ENCODE data around the gene ALPK3. TPM values are rescaled to one million over a fixed set of nuclear protein-coding genes. Genes with fewer than 3 reads are reported as not detected.

ALPK3 gene
- total and polyA plus RNA-seq, 8 donors: 0.58 to 17.9 (median 3.5) TPM

GRCh38 chr15:84819791-84820190 lies 2.6 kb downstream of the ALPK3 start:
- WGBS, 5 donors: 86 to 100% (median 95%) methylated on average over 2 of the region's 2 CpGs
- H3K9me3 ChIP-seq: no peaks in the 10 kb centered on the region
- peaks cover 40 to 80% (median 58%) of the 10 kb centered on the region in 4 donors for H3K4me1 ChIP-seq
- H3K27me3 ChIP-seq: peaks cover 0 to 3% (median 0%) of the 10 kb centered on the region in 3 donors
- no peak for DNase-seq
- intact Hi-C loops (cut with DNase I; ENCODE audit: low total_unique reads): loop anchor here (10.0 kb wide), 1 partner anchor 115 kb away; no protein-coding TSS in a partner anchor
- TF ChIP-seq CTCF (IDR thresholded peaks at IDR 0.05): no peak
- TF ChIP-seq POLR2AphosphoS5 (IDR thresholded peaks at IDR 0.05): no peak
- no peak for TF ChIP-seq EP300 (IDR thresholded peaks at IDR 0.05)
- TF ChIP-seq POLR2A (IDR thresholded peaks at IDR 0.05): no peak
- peak overlapping the region in 4 of 5 donors; percentile 72 to 93 (median 80) for H3K27ac ChIP-seq
- no peaks in the 10 kb centered on the region for H3K36me3 ChIP-seq
- H3K4me3 ChIP-seq: no peak overlapping the region

DNA sequence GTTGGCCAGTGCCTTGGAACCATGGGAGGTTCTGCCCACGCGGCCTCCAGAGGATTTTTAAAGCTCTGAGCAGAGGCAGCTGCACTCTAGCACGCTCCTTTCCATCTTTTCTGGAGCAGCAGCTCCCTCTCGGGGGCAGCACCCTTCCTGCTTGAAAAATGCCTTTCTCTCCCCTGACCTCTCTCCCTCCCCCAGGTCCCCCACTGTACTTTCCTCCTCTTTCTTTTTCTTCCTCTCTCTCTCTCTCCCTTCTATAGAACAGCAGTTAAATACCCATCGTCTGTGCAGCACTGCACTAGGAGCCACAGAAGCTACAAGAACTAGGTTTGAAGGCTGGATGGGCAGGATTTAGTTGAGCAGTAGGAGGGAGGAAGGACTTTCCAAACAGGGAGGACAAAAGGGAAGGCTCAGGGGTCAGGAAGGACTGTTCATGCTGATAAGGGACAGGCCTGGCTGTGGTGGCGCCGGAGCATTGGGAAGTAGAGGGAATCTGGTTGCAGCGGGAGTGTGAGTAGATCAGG lies 4.4 kb downstream of the ALPK3 start:
- intact Hi-C loops (cut with DNase I; ENCODE audit: low total_unique reads): loop anchor here (10.0 kb wide), 1 partner anchor 113 kb away; no protein-coding TSS in a partner anchor
- Histone ChIP-seq H3K4me3 (no peak overlapping the region), H3K36me3 (no peaks in the 10 kb centered on the region), H3K27ac (peak overlapping the region in 1 of 5 donors; percentile 93), H3K9me3 (no peaks in the 10 kb centered on the region), H3K4me1 (peaks cover 39 to 94% (median 61%) of the 10 kb centered on the region in 4 donors), H3K27me3 (peaks cover 0 to 3% (median 0%) of the 10 kb centered on the region in 3 donors)
- TF ChIP-seq CTCF (IDR thresholded peaks at IDR 0.05): no peak
- 72 to 84% (median 78%) methylated on average over 8 of the region's 8 CpGs for WGBS, 5 donors
- peak in 1 of 2 donors; percentile 63 for DNase-seq

- intact Hi-C loops (cut with DNase I; ENCODE audit: low total_unique reads): loop anchor here (10.0 kb wide), 1 partner anchor 112 kb away; no protein-coding TSS in a partner anchor
- Histone ChIP-seq H3K9me3 (no peaks in the 10 kb centered on the region), H3K4me3 (no peak overlapping the region), H3K27ac (peak overlapping the region in 3 of 5 donors; percentile 4 to 93 (median 46)), H3K4me1 (peaks cover 27 to 86% (median 54%) of the 10 kb centered on the region in 4 donors), H3K27me3 (no peaks in the 10 kb centered on the region), H3K36me3 (no peaks in the 10 kb centered on the region)
- TF ChIP-seq POLR2A (IDR thresholded peaks at IDR 0.05) (no peak), CTCF (IDR thresholded peaks at IDR 0.05) (no peak), POLR2AphosphoS5 (IDR thresholded peaks at IDR 0.05) (no peak), EP300 (IDR thresholded peaks at IDR 0.05) (no peak)
- DNase-seq: peak in 1 of 2 donors; percentile 57
- 78 to 94% (median 87%) methylated on average over 4 of the region's 4 CpGs for WGBS, 5 donors
Measured at GRCh38 chr15:84822653-84823281, 5.6 kb downstream of the ALPK3 start.

- peak overlapping the region in 2 of 5 donors; percentile 20 to 93 for H3K27ac ChIP-seq
- TF ChIP-seq POLR2AphosphoS5 (IDR thresholded peaks at IDR 0.05): no peak
- intact Hi-C loops (cut with DNase I; ENCODE audit: low total_unique reads): loop anchor here (10.0 kb wide), 1 partner anchor 111 kb away; no protein-coding TSS in a partner anchor
- WGBS, 5 donors: 84 to 92% (median 89%) methylated on average over 3 of the region's 3 CpGs
- H3K9me3 ChIP-seq: no peaks in the 10 kb centered on the region
- H3K4me1 ChIP-seq: peaks cover 21 to 86% (median 50%) of the 10 kb centered on the region in 4 donors
- no peak overlapping the region for H3K4me3 ChIP-seq
- no peaks in the 10 kb centered on the region for H3K27me3 ChIP-seq
- no peak for DNase-seq
- no peaks in the 10 kb centered on the region for H3K36me3 ChIP-seq
Measured at GRCh38 chr15:84823282-84823878, 6.2 kb downstream of the ALPK3 start.

Data from stomach (tissue), 9 donors.